ENCODE data around the gene ELFN2.
"Not testable (repeated sequence)": the region's sequence is repeated elsewhere in the genome, so short reads cannot be mapped to it uniquely, and the experiment has no call there.

The ELFN2 gene, protein sequence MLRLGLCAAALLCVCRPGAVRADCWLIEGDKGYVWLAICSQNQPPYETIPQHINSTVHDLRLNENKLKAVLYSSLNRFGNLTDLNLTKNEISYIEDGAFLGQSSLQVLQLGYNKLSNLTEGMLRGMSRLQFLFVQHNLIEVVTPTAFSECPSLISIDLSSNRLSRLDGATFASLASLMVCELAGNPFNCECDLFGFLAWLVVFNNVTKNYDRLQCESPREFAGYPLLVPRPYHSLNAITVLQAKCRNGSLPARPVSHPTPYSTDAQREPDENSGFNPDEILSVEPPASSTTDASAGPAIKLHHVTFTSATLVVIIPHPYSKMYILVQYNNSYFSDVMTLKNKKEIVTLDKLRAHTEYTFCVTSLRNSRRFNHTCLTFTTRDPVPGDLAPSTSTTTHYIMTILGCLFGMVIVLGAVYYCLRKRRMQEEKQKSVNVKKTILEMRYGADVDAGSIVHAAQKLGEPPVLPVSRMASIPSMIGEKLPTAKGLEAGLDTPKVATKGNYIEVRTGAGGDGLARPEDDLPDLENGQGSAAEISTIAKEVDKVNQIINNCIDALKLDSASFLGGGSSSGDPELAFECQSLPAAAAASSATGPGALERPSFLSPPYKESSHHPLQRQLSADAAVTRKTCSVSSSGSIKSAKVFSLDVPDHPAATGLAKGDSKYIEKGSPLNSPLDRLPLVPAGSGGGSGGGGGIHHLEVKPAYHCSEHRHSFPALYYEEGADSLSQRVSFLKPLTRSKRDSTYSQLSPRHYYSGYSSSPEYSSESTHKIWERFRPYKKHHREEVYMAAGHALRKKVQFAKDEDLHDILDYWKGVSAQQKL

DNA sequence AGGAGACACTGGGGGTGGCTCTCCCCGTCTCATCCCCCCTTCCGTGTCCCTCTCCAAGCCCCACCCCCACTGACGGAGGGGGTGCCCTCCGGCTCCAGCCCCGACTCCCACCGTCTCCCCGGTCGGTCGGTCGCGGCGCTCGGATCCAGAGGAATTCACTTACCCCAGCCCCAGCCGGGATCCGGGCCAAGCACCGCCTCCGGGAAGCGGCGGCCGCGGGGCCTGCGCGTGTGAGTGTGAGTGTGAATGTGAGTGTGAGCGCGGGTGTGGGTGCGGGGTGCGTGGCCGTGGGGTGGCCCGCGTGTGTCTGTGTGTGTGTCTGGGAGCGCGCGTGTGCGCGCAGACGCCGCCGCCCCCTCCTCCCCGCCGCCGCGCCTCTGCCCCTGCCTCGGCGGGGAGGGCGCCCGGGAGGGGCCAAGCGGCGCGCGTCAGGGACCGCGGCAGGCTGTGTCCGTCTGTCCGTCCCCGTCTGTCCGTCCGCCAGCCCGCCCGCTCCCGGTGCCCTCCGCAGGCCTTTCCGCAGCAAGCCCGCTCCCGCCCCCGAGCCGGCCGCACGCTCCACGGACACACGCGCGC lies at the start of gene ELFN2:
ELFN2 (minus strand) TSS at position 345 of the 576 bp plus-strand sequence. CDS start 51,945 bp downstream, outside the sequence.
- no peak for DNase-seq

DNA sequence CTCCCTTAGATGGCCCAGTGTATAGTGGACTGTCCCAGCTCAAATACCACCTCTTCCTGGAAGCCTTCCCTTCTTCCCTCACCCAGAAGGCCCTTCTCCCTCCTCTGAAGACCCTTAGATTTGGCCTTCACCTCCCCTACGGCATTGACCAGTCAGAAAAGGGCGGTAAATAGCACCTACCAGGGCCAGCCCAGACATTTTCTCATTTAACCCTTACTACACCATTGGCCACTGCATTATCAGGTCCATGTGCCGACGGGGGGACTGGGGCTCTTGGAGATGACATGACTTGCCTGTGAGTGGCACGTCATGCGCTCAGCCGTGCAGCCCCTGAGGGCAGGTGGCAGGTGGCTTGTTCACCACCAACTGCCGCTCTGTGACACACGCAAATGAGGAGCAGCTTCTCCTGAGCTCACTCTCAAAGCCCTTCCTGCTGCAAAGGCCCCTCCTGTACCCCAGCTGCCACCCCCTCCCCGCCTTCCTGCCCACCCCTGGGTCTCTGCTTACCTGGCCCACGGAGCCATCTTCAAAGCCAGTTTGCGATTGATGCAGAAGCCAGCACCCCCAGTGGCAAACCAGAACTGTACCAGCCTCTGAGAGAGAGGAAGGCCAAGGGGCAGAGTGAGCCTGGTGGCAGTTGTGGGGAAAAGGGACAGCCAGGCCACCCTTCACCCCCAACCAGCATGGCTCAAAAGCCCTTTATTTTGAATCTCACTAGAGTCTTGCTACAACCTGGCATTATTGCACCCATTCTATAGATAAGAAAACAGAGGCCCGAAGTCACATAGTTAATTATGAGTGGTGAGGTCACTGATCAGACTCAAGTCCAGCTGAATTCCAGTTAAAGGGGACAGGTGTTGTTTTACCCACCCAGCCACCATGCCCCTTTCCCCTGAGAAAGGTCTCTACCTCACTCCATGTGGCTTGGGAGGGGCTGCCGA lies 49.4 kb upstream of the ELFN2 start:
- no peak for DNase-seq

DNA sequence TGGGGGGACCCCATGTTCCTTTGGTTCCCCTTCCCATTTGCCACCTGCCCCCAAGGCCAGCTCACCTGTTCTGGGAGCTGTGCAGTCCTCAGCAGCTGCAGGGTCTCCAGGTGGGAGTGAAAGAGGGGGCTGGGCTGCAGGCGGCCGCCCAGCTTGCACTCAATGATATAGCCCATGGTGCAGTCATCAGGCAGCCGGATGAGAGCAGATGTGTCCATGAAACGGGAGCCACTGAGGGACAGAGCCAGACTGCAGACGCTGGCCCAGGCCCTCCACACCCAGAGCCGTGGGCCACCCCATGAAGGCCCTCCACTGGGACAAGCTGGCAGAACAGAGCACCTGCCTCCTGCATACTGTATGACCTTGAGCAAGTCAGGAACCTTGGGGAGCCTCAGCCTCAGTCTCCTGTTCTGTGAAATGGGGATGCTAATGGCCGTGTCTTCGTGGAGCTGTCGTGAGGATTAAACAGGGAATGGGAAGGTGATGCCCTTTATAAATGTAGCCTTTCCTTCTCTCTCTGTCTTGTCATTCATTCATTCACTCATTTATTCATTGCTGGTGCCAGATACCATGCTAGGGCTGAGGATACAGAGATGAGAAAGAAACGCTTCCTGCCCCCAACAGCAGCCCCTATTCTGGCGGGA lies 47.3 kb upstream of the ELFN2 start:
- DNase-seq: no peak

DNA sequence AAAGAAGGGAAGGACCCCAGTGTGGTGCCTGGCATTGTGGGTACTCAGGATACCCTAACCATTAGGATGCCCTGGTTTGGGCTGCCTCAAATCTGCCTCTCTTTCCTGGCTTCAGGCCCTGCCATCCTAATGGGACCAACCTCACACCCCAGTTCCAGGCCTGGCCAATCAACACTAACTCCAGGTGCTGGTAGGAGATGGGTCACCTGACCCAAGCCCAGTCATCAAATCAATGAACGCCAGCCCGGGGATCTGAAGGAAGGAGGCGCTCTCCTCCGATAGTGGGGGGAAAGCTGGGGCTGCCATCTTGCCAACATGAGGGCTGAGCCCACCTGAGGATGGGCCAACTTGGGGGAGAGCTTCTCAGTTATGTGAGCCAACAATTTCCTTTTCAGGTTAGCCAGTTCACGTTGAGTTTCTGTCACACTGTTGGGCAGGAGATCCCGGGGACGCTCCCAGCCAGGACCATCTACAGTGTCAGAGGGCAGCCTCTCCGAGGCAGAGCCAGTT lies 46.2 kb upstream of the ELFN2 start:
- no peak for DNase-seq

DNA sequence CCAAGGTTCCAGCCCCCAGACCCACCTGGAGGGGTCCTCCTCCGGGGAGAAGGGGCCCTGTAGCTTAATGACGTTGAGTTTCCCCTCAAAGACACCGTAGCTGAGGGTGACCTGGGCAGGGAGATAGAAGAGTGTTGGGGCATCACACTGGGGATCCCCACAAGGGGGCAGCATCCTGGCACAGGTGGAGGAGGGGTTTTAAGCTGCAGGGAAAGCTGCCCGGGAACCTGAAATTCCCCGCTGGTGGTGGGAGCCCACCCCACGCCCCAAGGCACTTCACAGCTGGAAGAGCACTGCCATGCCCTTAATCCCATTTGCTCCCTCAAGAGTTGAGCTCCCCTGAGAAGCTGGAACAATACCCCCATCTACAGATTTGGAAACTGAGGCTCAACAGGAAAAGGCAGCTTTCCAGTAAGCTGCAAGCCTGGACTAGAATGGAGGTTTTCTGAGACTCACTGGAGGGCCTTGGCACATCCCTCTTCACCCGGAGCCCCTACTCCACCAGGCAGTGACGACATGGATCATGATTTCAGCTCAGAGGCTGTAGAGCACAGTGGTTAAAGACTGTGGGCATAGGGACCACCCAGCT lies 45.2 kb upstream of the ELFN2 start:
- no peak for DNase-seq

DNA sequence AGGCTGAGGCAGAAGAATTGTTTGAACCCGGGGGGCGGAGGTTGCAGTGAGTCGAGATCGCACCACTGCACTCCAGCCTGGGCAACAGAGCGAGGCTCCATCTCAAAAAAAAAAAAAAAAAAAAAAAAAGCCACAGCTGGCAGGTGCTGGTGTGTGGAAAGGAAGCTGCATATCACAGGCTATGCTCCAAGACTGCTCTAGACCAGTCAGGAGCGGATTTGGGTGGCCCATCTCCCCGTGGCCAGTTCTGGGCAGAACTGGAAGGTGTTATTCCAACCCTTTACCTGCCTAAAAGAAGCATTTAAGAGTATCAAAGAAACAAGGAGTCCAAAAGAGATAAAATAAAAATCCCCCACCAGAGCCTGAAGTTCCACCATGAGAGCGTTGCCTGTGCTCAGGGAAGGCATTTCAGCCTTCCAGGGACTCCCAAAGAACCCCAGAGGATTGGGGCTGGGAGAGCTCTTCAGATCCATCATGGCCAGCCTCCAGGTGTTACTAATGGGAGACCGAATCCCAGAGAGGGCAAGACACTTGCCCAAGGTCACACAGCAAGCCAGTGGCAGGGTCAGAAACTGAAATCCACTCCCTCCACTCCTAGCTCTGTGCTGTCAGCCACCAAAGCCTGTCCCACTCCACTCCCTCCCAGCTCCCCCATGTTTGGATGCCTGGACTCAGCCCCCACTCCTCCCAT lies 44.6 kb upstream of the ELFN2 start:
- DNase-seq: no peak

DNA sequence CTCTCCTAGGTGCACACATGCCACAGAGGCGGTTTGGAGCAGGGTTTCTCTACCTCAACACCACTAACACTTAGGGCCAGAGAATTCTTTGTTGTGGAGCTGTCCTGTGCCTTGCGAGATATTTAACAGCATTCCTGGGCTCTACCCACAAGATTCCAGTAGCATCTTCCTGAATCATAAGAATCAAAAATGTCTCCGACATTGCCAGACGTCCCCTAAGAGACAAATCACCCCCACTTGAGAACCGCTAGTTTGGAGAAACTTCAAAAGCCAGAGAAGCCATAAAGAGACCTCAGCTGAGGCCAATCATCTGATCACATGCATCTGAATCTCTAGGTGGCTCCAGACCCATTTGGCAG lies 42.8 kb upstream of the ELFN2 start:
- no peak for DNase-seq

DNA sequence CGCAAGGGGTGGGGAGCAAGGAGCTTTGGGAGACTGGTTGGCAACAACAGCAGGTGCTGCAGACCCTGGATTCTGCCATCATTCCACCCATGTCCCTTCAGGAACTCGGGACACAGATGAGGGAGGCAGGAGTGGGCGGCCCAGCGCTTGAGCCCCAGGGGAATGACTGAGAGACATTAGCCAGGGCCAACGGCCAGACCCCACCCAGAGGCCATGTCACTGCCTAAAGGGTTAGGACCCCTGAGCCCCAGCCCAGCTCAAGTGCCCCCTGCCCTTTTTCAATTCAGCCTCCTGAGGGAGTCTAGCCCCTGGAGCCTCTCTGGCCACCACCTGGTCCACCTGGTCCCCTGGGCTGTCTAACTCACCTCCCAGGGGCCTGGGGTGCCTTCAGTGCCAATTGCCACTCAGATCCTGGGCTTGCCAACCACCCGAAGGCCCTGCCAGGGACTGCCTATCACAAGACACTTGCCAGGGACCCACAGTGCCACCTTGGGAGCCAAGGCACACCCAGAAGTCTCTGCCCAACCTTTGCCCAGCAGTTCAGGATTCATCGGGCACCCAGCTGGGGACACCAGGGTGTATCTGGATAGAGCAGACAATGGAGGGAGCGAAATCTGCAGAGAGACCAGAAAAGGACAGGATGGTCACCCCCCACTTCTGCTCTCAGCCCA lies 42.3 kb upstream of the ELFN2 start:
- DNase-seq: no peak

DNA sequence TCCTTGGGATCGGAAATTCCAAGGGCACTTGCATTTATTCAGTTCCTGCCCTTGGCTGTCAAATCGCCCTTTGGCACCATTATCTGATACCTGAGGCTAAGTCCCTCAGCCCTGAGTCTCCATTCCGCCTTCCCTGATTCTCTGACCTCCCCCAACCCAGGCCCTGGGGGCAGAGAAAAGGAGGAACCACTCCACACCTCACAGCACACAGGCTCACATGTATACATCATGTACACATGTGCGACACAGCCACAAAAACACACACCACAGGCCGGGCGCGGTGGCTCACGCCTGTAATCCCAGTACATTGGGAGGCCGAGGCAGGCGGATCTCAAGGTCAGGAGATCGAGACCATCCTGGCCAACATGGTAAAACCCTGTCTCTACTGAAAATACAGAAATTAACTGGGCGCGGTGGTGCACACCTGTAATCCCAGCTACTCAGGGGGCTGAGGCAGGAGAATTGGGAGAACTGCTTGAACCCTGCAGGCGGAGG lies 41.0 kb upstream of the ELFN2 start:
- DNase-seq: not testable (repeated sequence)

DNA sequence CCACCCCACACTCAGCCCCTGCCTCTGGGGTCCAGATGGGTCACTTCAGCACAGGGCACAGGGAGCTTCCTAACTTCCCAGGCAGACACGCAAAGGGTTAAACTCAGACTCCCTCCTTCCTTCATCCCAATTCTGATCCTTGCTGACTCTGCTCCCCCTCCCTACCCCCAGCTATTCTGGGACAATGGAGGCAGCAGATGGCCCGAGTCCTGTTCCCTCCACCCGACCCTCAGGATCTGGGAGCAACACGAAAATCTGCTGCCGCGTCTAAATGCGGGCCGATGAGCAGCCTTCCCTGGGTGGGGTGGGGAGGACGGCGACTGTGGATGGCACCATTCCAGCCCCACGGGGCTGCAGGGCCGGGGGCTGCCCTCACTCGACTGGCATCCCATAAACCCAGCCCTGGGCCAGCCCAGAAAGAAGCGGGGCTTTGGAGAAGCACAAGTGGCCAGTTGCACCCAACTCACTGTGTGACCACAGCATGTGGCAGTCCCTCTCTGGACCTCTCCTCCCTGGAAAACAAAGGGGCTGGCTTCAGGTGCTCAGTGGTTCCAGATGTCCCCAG lies 40.2 kb upstream of the ELFN2 start:
- DNase-seq: no peak

DNA sequence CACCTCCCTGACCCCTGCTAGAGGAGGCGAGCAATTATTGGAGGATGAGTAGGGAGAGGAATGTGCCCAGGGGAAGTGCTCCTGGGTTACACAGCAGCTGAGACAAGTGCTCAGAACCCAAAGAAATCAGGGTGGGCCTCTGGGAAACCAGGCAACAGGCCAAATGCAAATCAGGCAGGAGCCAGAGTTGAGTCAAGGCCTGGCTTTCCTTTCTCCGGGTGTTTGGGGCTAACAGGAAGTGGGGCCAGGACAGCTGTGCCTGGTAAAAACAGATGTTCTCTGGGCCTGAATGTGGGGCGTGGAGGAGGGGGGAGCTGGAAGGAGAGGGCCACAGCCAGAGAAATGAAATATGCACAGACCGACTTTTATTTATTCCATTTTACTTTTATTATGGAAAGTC lies 36.9 kb upstream of the ELFN2 start:
- DNase-seq: no peak

DNA sequence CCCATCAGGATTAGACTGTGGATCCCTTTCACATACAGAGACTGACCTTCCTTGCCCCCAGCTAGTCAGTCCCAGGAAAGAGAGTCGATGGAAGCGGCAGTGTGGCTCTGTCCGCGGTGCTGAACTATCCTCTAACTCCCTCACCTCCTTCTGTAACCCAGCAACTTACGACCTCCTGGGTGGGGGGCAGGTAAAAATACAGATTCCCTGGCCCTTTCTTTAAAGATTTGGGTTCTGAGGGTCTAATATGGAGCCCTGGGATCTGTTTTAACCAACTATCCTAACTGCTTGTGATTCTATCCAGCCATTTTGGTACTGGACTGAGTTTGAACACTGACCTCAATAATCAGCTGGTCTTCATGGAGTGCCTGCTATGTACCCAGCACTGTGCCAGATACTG lies 35.7 kb upstream of the ELFN2 start:
- DNase-seq: no peak

DNA sequence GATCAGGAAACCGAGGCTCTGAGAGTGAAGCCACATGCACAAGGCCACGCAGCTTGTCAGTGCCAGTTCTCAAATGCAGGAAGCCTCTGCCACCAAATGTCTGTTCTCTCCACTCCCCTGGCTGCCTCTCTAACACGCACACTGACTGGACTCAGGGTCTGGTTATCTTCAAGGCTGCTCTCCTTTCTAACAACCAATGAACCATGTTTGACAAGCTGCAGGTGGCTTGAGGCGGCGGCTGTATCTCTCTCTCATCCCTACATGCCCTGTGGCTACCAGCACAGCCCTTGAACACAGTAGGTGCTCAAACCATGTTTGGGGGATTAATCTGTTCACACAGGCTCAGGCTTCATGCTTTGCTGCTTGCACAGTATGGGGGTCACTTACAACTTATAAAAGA lies 35.2 kb upstream of the ELFN2 start:
- DNase-seq: no peak

DNA sequence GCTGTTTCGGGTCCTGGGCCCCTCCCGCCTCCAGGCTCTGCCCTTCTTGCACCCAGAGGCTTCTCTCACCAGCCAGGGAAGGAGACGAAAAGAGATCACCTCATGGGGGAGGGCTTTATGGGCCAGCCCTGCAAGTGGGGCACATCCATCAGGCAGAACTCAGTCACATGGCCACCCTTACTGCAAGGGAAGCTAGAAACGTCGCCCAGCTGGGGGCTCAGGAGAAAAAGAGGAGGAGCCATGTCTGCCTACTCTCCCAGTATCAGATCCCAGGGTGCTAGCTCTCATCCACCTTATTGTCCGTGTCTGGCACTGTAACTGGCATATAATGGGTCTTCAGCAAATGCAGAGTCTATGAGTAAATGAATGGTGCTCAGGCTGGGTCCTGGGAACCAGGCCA lies 34.7 kb upstream of the ELFN2 start:
- peak in 1 of 2 experiments; percentile 16 for DNase-seq

DNA sequence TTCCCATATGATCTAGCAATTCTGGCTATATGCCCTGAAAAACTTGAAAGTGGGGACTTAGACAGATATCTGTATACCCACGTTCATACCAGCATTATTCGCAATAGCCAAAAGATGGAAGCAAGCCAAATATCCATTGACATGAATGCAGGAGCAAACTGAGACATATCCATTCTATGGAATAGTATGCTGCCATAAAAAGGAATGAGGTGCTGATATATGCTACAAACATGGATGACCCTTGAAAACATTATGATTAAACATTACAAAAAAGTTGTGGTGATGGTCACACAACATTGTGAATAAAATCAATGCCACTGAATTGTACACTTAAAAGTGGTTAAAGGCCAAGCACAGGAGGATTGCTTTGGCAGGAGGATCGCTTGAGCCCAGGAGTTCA lies 33.4 kb upstream of the ELFN2 start:
- DNase-seq: no peak

DNA sequence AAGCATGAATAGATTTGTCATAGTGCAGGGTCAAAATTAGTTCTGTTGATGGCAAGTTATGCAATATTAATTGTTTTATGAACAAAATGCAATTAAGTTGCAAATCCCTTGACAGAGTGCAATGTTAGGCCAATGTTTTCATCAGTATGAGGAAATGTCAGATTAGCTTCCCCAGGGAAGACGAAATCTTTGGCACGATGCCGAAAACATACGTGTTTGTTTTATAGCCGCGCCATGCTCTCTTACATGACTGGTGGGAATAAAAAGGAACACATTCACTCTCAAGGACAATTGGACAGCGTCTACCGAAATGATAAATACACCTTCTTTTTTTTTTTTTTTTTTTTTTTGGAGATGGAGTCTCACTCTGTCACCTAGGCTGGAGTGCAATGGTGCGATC lies 31.9 kb upstream of the ELFN2 start:
- no peak for DNase-seq

DNA sequence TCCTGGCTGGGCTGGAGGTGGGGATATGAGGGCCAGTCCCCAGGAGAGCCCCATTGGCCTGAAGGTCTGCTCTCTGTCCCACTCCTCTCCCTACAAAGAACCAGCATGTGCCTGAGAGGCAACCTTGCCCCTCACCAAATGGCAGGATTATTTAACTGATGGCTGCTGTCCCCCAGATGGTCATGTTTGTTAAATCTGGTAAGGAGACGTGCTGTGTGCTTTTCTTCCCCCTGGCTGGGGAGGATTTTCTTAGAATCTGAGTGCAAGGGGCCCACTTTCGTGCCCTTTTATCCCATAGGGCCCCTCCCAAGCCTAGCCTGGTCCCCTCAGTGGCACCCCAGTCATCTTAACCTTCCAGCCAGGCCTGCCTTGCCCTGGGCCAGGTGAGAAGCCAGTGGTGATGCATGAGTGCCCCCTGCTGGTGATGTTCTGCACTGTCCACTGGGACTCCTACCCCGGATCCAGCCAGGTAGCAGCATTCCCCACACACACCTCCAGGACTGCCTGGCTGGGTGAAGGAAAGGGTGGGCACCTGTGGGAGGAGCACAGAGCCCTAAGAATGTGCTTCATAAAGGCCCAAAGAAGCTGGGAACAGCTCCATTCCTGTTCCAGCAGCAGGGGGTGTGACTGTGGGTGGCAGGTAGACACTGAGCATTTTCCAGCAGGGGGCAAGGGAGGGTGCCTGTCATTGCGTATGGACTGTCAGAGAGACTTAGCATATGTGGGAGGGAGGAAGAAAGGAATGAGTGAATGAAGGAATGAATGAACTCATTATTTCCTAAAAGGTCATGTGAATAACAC lies 30.0 kb upstream of the ELFN2 start:
- peak; percentile 24 to 25 for DNase-seq

DNA sequence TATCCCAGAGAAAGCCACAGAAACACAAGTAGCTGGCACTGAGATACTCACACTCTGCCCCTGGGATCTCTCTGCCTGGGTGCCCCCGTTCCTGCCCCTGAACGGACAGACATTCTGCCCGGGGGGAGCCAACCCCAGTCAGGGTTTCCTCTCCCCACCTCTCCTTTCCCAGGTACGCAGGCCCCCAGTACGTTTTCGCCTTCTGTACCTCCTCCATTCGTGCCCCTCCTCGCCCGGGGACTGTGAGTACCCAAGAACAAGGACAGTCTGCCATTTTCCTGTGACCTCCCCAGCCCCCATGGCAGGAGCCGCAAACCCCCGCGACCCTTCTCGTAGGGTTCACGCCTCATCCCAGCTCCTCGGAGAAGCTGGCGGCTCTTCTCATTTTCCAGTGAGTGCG lies 29.1 kb upstream of the ELFN2 start:
- DNase-seq: no peak

DNA sequence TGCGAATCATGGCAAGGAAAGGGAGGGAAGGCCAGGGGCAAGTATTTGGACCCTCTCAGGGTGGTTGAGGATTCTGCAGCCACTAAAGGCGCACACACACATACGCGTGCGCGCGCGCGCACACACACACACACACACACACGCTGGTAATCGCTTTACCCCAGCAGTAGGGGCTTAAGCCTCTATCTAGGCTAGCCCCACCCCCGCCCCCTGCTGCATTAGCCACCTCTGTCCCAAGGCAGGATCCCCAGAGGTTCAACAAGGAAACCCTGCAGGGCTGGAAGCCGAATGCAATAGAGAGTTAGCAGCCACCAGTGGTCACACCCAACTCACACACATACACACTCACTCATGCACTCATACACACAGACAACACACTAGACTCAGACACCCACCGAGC lies 28.6 kb upstream of the ELFN2 start:
- DNase-seq: no peak

Data from NCI-H187 (cell line).